ENCODE data around the gene UBE2V1. TPM values are rescaled to one million over a fixed set of nuclear protein-coding genes. Genes with fewer than 3 reads are reported as not detected.

UBE2V1 gene
- total RNA-seq, 3 donors from 2014 or later (not counting 1 experiment from before 2014, with no cell fraction given), result 194 to 238 (median 236) TPM

DNA sequence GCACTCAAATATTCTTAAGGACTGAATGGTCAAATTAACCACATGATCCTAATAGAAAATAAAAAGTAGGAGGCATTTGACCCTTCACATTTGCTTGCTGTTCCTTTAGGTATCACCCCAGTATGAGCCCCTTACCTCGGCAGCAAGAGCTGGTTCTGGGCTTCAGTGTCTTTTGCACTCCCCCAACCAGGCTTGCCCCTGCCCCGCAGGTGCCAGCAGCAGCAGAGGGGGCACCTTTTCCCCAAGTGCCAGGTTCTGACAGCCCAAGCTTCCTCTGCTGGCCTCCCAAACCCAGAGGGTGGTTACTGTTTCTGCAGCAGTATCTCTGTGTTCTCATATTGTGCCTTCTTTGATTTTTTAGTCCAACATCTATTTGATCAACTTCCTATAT is 23.2 kb downstream of the UBE2V1 start:
- no peaks in the 10 kb centered on the region for H3K27me3 Mint-ChIP-seq (ENCODE audit: low read depth in 2 of 2)
- peaks cover 12% of the 10 kb centered on the region for H3K4me1 ChIP-seq (ENCODE audit: control insufficient read depth, insufficient read depth, low read length)
- H3K4me1 Mint-ChIP-seq, result peaks cover 52 to 54% of the 10 kb centered on the region in 2 donors
- H3K27ac Mint-ChIP-seq, result peak overlapping the region; percentile 40 to 52
- no peak for ATAC-seq
- H3K9me3 ChIP-seq (ENCODE audit: control insufficient read depth, insufficient read depth, low read length), result no peaks in the 10 kb centered on the region
- no peaks in the 10 kb centered on the region for H3K9me3 Mint-ChIP-seq
- peaks cover 29% of the 10 kb centered on the region for H3K36me3 ChIP-seq (ENCODE audit: control insufficient read depth, insufficient read depth, low read length)
- no peak overlapping the region for H3K4me3 Mint-ChIP-seq
- intact Hi-C loops (cut with micrococcal nuclease), result no loop called here
- no peaks in the 10 kb centered on the region for H3K27me3 ChIP-seq (ENCODE audit: control insufficient read depth, insufficient read depth, low read length)
- TF ChIP-seq, protein P1, sequence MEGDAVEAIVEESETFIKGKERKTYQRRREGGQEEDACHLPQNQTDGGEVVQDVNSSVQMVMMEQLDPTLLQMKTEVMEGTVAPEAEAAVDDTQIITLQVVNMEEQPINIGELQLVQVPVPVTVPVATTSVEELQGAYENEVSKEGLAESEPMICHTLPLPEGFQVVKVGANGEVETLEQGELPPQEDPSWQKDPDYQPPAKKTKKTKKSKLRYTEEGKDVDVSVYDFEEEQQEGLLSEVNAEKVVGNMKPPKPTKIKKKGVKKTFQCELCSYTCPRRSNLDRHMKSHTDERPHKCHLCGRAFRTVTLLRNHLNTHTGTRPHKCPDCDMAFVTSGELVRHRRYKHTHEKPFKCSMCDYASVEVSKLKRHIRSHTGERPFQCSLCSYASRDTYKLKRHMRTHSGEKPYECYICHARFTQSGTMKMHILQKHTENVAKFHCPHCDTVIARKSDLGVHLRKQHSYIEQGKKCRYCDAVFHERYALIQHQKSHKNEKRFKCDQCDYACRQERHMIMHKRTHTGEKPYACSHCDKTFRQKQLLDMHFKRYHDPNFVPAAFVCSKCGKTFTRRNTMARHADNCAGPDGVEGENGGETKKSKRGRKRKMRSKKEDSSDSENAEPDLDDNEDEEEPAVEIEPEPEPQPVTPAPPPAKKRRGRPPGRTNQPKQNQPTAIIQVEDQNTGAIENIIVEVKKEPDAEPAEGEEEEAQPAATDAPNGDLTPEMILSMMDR (IDR thresholded peaks at IDR 0.05), result no peak
- no peak for DNase-seq
- H3K27ac ChIP-seq (ENCODE audit: low read length), result no peak overlapping the region
- H3K36me3 Mint-ChIP-seq, result peaks cover 13% of the 10 kb centered on the region
- H3K4me3 ChIP-seq (ENCODE audit: low read length), result no peak overlapping the region
- 84% methylated on average over 2 of the region's 2 CpGs for WGBS (ENCODE audit: insufficient coverage)

- Mint-ChIP-seq H3K36me3 (peaks cover 8% of the 10 kb centered on the region), H3K27me3 (ENCODE audit: low read depth in 2 of 2) (no peaks in the 10 kb centered on the region), H3K4me3 (no peak overlapping the region), H3K27ac (peak overlapping the region in 1 of 2 donors; percentile 40), H3K9me3 (no peaks in the 10 kb centered on the region), H3K4me1 (peaks cover 52 to 57% of the 10 kb centered on the region in 2 donors)
- H3K4me1 ChIP-seq (ENCODE audit: control insufficient read depth, insufficient read depth, low read length), result peaks cover 12% of the 10 kb centered on the region
- TF ChIP-seq, protein P1 (IDR thresholded peaks at IDR 0.05), result no peak
- H3K27ac ChIP-seq (ENCODE audit: low read length), result no peak overlapping the region
- WGBS (ENCODE audit: insufficient coverage), result 93% methylated on average over 2 of the region's 5 CpGs
- DNase-seq, result no peak
- no peak overlapping the region for H3K4me3 ChIP-seq (ENCODE audit: low read length)
- no peaks in the 10 kb centered on the region for H3K27me3 ChIP-seq (ENCODE audit: control insufficient read depth, insufficient read depth, low read length)
- intact Hi-C loops (cut with micrococcal nuclease), result no loop called here
- H3K9me3 ChIP-seq (ENCODE audit: control insufficient read depth, insufficient read depth, low read length), result no peaks in the 10 kb centered on the region
- peaks cover 26% of the 10 kb centered on the region for H3K36me3 ChIP-seq (ENCODE audit: control insufficient read depth, insufficient read depth, low read length)
- no peak for ATAC-seq
Observed at GRCh38 chr20:50089140-50089786, 23.7 kb downstream of the UBE2V1 start.

DNA sequence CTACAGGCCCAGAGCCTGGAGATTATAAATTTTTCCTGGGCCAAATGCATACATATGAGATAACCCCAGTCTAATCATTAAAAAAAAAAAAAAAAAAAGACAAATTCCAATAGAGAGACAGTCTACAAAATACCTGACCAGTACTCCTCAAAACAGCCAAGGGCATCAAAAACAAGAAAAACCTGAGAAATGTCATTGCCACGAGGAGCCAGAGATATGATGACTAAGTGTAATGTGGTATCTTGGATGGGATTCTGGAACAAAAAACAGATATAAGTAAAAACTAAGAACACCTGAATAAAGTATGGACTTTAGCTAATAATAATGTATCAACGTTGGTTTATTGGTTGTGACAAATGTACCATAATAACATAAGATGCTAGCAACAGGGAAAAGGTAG is 24.9 kb downstream of the UBE2V1 start:
- Mint-ChIP-seq H3K9me3 (no peaks in the 10 kb centered on the region), H3K27me3 (ENCODE audit: low read depth in 2 of 2) (no peaks in the 10 kb centered on the region), H3K4me3 (no peak overlapping the region), H3K4me1 (peaks cover 47 to 59% of the 10 kb centered on the region in 2 donors), H3K27ac (peak overlapping the region in 1 of 2 donors; percentile 60), H3K36me3 (peaks cover 6% of the 10 kb centered on the region)
- H3K9me3 ChIP-seq (ENCODE audit: control insufficient read depth, insufficient read depth, low read length), result no peaks in the 10 kb centered on the region
- no peak for ATAC-seq
- H3K36me3 ChIP-seq (ENCODE audit: control insufficient read depth, insufficient read depth, low read length), result peaks cover 23% of the 10 kb centered on the region
- 80% methylated on average over 1 of the region's 2 CpGs for WGBS (ENCODE audit: insufficient coverage)
- peaks cover 12% of the 10 kb centered on the region for H3K4me1 ChIP-seq (ENCODE audit: control insufficient read depth, insufficient read depth, low read length)
- no peak overlapping the region for H3K27ac ChIP-seq (ENCODE audit: low read length)
- H3K4me3 ChIP-seq (ENCODE audit: low read length), result no peak overlapping the region
- DNase-seq, result no peak
- H3K27me3 ChIP-seq (ENCODE audit: control insufficient read depth, insufficient read depth, low read length), result no peaks in the 10 kb centered on the region
- intact Hi-C loops (cut with micrococcal nuclease), result no loop called here
- TF ChIP-seq, protein P1 (IDR thresholded peaks at IDR 0.05), result no peak
